Amniotic epithelial cell (primary cell): ENCODE measurements around the gene GK.
"Not testable (repeated sequence)": the region's sequence is repeated elsewhere in the genome, so short reads cannot be mapped to it uniquely, and the experiment has no call there.

Experiments used
- DNase-seq: peaks from one replicate; pipeline ENCODE4 v3.0.0-alpha.2; 2010; ENCODE audit warnings: low read depth

Gene GK

DNA sequence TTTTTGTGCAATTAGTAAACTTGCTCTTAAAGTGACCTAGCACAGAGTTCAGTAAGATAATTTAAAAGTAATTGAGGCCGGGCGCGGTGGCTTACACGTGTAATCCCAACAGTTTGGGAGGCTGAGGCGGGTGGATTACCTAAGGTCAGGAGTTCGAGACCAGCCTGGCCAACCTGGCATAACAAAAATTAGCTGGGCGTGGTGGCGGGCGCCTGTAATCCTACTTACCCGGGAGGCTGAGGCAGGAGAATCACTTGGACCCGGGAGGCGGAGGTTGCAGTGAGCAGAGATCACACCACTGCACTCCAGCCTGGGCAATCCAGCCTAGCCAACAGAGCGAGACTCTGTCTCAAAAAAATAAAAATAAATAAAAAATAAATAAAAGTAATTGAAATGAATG lies 1.2 kb downstream of the GK start:
- not testable (repeated sequence) for DNase-seq

DNA sequence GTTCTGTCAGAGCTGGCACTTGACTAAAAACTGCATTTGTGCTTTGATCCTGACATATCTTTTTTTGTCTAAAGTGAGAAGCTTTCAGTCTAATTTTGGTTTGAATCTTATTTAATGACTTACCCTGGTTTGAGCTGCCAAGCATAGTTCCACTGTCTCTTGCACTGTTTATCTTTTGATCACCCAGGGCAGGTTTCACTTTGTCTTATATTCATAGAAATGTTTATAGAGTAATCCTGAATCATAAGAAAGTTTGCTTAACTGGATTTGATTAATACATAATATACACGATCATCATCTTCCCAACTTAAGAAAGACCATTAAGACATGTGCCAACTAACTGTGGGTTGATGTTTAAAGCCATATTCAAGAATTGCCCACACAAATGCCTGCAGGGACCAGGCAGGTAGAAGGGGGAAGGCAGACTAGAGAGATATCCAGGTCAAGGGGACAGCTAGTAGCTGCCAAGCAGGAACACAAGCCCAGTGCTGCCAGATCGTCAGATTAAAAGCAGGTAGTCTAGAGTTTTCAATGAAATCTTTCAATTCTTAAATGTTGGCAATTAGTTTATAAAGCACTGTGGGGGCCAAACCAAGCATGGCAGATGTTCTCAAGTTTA lies 1.9 kb downstream of the GK start:
- DNase-seq = no peak

DNA sequence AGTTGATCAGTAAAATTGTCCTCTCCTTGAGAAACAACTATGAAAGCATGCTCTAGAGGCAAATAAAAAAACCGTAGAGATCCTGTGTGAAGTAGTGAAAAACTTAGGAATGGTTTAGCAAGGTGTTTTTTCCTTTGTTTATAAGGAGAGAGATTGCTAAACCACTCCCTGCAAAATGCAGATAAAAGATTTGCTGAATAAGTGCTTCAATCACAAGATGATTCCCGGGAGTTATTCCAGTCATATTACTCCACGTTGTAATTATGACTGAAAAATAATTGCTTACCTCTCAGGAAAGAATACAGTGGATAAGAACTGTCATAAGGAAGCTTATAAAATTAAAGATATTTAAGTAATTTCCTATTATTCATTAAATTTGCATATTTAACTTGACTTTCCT lies 2.8 kb downstream of the GK start:
- DNase-seq = no peak

DNA sequence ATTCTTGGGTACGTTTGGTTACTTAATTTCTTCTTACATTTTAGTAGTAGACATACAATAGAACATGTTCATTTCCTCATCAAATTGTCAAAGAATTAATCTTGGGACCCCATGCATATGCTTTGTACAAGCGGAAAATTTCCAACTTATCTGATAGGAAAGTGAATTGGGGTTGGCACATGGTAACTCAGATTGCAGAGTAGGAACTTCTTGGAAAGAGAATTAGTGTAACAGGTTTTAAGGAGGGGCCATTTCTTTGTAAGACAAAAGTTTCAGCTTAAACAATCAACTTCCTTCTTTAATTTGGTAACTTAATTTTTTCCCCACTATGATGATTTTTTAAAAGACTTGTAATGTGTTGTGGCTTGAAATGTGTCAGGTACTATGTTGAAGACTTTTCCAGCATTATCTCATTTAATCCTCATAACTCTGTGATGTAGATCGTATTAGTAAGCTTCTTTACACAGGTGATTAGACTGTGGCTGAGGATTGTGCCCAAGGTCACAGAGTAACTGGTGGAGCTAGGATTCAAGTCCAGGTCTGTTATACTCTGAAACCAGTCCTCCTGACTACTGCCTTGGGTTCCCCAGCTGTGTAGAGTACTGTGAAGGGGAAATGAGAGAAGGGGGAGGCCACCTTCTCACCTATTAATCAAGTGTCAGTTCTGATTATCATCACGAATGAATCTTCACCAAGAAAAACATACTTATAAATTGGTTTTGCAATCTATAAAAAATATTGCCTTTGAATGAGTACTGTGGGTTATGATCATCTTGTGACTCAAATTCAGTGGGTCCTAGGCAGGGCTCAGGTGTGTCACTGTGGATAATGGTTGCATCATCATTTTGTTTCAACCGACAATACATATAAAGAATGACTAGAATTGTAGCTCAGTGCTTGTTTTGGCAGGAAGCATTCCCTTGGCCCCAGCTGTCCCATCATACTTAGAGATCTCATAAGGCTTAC lies 4.3 kb downstream of the GK start:
- no peak for DNase-seq

DNA sequence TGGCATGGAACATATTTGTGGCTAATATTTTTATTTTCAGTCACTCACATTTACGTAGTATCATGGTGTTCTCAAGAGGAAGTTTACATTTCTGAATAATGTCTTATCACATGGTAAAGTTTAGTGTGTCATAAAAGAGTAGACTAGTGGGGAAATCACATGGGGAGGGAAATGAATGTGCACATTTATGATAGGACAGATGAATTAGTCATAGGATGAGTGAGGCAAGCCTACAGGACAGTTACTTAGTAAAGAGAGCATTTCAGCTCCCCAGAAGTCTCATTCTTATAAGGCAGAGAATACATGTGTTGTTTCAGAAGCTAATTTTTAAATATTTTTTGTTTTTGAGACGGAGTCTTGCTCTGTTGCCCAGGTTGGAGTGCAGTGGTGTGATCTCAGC lies 6.2 kb downstream of the GK start:
- peak; percentile 94 for DNase-seq

DNA sequence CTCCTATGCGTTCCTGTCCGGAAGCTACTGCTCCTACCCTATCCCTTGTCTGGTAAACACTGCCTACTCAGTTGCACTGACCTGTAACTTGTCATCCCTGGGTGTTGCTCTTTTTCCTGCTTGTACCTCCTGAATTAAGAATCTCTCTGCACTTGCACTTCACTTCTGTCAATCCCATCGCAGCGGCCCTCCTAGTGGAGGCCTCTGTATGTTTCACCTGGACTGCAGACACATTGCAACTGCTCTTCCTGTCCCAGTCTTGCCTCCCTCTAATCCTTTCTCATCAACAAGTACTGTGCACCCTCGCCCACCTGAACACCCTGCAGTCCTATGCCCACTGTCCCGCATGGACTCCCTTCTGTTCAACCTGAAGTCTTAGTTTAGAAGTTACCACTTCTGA lies 8.0 kb downstream of the GK start:
- no peak for DNase-seq

DNA sequence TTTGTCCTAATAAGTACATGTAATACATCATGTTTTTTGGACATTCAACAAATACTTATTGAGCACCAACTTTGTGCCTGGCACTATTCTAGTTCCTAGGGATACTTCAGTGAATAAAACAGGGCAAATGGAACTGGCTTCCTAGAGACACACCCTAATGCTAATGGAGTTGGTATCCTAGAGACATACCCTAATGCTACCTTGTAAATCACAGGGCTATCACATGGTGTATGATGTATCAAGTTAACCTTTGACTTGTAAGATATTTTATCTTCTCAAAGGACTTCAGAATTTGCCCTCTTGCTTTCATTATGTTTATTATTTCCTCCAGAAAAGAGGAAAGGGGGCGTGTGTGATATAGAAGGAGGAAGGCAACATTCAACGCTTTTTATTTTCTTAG lies 10.1 kb downstream of the GK start:
- DNase-seq = no peak

DNA sequence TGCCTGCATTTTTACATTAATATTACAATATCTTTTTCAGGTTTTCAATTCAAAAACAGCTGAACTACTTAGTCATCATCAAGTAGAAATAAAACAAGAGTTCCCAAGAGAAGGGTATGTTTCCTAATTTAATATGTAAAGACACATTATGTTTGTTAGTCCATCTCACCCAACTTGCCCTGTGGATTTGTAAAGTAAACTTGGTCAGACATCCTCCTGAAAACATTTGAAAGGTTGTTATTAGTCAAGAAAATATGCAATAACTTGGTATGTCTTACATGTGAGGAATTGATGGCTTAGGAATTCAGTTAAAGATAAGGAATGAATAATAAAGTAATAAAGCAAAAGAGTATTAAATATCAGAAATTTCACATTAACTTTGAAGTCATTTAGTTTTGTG lies 12.2 kb downstream of the GK start:
- peak; percentile 53 for DNase-seq

DNA sequence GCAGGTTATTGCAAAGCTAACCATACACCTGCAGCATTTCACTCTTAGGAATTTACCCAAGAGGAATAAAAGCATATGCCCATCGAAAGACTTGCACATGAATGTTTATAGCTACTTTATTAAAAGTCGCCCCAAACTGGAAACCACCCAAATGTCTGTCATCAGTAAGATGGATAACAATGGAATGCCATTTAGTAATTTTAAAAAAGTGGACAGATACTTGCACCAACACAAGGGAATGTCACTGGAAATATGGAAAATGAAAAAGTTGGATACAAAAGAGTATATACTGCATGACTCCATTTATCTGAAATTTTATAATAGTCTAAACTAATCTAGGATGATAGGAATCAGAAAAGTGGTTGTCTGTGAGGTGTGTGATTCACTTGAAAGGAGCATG lies 12.9 kb downstream of the GK start:
- DNase-seq = no peak

DNA sequence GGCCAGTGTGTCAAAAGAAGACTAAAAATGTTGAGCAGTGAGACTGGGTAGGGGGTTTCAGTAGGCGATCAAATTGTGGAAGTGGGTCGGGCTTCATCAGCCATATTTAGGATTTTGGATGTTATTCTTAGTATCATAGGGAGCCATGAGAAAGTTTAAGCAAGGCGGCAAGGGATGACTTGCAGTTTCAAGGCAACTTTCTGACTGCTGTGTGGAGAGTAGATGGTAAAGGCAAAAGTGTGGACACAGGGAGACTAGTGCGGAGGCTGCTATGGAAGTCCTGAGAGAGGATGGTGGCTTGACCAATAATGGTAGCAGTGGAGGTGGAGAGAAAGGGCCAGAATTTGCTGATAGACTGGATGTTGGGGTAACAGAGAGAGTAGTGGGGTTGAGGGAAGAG lies 15.4 kb downstream of the GK start:
- no peak for DNase-seq

DNA sequence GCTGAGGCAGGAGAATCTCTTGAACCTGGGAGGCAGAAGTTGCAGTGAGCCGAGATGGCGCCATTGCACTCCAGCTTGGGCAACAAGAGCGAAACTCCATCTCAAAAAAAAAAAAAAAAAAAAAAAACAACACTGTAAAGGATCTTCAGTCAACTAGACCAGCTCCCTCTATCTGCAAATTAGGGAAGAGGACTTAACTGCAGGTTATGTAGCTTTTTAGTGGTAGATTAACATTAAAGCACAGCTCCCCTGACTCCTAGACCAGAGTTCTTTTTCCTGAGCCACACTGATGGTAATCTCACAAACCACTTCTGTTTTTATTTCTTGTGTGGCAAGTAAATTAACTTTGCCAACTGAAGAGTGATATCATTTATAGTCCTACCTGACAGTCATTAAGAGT lies 18.0 kb downstream of the GK start:
- DNase-seq = not testable (repeated sequence)

DNA sequence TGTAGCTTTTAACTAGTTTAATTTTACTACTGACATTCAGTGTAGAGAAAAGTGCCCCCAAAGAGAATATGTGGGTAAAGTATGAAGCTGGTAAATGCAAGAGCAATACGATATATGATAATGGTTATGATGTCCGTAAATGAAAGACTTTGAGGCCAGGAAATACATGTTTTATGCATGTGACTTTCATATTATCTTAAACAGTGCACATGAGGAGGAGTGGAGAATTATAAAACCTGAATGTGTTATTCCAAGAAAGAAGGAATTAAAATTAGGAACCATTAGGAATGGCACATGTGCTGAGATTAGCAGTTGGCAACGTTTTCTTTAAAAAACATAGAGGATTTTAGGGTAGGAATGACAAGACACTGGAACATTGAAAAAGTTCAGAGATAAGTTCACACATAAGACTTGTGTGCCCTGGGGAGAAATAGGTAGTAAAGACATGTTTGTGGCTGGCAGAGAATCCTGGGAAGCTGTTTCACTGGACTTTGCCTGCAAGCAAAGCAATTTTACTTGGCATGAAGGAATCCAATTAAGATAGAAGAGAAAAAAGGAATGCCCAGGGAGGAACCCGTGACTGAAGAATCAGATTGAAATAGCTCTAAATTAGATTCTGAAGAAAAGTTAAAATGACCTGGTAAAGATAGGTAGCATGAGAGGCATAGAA lies 20.0 kb downstream of the GK start:
- no peak for DNase-seq

DNA sequence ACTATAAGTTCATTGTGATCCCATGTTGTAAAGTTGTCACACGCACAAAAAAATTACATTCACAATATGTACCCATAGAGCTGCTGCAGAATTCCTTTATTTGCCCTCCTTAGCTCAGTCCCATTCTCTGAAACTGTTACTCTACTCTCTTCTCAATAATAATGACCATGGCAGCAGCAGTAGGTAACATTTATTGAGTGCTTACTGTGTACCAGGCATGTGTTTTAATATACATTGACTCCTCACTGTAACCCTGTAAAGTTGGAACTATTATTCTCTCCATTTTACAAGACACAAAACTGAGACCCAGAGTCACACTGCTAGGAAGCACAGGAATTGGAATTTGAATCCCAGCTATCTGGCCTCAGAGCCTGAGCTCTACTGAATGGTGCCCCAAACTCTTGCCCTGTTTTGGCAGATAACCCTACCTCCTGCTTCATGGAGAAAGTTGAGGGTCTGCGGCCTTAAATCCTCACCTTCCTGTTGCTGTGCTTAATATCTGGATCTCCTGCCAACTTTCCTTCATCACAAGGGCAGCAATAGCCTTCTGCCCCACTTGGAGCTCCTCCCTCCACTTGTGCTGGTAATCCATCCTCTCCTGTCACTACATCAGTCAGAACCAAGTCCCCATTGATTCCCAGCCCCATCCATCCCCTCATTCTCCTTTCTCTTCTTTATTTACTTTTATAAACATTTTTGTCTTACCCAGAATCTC lies 20.8 kb downstream of the GK start:
- DNase-seq = no peak

DNA sequence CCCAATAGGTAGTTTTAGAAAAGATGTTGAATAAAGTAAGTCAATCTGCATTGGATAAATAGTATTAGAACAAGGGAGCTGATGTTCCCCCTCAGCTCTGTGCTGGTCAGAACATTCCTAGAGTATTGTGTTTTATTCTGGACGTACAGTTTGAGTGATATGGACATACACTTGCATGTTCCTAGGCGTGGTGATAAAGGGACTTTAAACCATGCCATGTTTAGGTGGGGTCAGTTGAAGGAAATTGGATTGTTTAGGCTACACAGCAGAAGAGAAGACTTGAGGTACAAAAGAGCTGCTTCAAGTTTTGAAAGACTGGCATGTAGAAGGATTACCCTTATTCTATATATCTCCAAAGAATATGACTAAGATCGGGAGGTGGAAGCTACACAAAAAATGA lies 21.6 kb downstream of the GK start:
- no peak for DNase-seq

DNA sequence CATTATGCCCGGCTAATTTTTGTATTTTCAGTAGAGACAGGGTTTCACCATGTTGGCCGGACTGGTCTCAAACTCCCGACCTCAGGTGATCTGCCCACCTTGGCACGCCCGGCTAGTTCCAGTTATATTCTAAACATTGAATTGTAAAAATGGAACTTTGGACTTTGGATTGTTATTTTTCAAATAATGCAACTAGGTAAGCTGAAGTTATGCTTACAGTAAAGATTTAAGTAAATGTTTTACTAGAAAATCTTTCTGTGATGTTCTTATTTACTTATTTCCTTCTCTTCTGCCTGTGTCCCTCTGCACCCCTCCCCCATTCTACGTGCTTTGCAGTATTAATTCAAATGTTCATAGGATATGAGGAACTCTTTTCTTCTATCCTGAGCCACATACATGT lies 26.1 kb downstream of the GK start:
- DNase-seq = no peak

DNA sequence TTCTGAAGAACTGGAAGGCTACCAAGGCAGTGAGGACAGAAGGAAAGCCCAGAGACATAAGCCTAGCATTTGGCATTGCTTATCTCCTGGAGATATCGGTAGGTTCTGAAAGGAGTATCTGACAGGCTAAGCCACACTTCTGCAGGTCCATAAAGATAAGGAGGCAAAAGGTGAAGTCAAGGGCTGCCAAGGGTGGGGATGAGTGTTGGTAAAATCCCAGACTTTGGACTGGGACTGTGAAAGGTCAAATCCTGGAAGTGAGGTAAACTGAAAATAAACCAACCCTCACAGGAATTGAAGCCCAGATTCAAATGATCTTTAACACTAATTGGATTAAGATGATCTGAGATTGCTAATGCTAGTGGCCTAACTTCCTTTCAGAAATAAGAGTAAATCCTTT lies 27.4 kb downstream of the GK start:
- no peak for DNase-seq

DNA sequence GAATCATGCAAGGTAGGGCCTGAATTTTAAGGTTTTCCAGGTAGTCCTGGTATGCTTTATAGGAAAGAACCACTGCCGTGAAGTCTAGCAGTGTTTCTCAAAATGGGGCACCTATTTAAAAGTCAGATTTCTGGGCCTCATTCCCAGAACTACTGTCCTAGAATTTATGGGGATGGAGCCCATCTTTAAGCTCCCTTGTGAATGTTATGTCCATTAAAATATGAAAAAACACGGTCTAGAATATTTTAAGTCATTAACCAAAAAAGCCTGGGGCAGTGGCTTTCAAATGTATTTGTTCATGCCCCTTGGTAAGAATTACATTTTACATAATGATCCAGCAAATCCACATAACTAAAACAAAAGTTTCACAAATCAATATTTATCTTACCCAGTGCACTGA lies 35.4 kb downstream of the GK start:
- no peak for DNase-seq

DNA sequence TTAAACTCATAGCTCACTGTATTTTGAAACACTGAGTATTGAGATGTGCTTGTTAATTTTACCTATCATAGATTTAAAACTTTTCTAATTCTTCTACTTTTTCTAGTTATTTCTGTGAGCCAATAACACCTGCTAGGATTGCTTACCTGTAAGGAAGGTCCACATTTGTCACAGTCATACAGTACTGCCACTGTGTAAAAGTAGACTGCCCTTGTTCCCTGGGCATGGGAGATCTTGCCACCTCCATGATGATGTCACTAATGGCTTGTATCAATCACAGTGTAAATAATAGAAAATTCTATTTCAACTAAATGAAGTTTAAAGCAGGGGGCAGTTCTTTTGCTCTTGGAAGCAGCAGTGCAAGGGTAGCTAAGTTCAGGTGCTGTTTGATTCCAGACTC lies 35.9 kb downstream of the GK start:
- no peak for DNase-seq

DNA sequence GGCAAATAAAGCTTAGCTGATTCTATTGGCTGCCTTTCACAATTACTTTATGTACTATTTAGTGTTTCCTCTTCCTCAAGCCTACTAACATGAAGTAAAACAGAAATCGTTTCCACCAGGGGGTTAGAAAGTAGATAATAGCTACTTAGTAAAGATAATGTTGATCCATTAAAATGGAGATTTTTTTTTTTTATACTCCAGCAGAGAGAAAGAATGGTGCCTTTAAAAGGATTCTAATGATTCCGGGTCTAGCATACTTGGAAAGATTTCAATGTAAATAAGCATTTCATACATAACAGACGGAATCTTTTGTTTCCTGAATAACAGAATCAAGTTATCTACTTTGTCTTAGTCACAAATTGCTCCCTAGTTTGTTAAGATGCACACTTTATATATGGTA lies 37.1 kb downstream of the GK start:
- DNase-seq = no peak

DNA sequence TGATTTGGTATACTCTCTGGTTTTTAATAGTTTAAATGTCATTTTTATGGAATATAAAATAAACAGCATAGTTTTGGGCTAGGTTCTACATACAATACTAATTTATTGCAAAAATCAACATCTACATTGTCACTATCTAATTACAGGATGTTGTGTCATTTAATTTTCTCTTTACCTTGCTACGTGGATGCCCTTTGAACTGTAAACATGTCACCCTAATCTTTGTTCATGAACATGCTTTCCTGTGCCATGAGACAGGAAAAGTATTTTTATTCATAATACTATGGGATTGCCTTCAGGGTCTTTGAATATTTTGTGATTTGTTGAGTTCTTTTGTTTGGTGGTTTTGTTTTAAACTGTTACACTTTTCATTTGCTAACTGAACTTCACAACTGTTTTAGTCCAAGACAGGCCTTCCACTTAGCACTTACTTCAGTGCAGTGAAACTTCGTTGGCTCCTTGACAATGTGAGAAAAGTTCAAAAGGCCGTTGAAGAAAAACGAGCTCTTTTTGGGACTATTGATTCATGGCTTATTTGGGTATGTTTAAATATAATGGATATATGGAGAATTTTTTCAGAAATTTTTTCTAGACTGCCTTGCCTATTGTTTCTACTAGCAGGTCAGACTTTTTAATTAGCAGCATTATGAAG lies 40.9 kb downstream of the GK start:
- no peak for DNase-seq

DNA sequence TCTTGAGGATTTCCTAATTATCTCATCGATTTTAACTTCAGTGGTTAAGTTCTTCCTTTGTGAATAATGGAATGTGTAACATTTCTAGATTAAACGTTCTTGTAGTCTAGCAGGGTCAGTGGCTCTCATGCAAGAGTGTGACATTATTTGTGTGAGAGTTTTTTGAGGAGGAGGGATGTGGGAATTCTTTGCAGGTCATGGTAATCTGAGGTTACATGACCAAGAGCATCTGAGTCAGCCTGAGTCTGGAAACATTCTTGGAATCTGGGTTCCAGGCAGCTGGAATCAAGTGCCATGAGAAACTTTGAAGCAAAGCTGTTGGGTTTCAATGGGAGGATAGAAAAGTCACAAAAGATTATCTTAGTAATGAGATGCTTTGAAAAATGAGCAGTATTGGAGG lies 49.5 kb downstream of the GK start:
- DNase-seq = peak; percentile 87

DNA sequence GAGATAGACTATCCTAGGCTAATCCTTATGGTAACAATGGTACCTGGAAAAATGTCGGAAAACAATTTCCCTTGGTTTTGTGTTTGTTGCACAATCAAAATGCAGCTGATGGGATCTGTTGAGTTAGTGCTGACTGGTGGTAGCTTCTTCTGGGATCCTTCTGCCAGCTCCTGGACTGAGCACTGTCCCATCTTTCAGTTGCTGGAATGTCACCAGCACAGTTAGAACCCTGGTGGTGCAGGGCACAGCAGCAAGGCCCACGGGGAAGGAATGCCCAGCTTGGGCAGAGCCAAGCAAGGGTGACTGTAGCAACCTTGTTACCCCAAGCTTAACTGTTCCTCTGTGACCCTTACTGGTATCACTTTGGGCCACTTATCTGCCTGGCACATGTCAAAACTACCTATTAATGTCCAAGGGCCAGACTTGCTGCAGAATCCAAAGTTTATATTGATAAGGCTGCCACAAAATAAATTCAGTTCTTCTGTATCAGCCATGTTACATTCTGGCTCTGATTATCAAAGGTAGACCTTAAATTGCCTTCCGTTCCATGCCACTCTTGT lies 53.1 kb downstream of the GK start:
- DNase-seq = no peak
